Effector memory CD4-positive, alpha-beta T cell (primary cell): ENCODE data around the gene CFL1.

Experiments used
- DNase-seq, 3 donors: peaks; one replicate each; pipeline ENCODE4 v3.0.0-alpha.2; 2020
- H3K27ac ChIP-seq: 2 replicates; pipeline ENCODE4 v1.7.0; 2013; ENCODE audit warnings: mild to moderate bottlenecking, low read length, moderate library complexity; ENCODE audit not compliant: insufficient read depth, poor library complexity, severe bottlenecking
- H3K27me3 ChIP-seq: replicated peaks from 2 replicates; pipeline ENCODE4 v1.7.0; 2013; ENCODE audit warnings: mild to moderate bottlenecking, low read length; ENCODE audit not compliant: insufficient read depth, control insufficient read depth, poor library complexity, severe bottlenecking
- H3K36me3 ChIP-seq: 2 replicates; pipeline ENCODE4 v1.7.0; 2013; ENCODE audit warnings: mild to moderate bottlenecking, low read length, moderate library complexity; ENCODE audit not compliant: control insufficient read depth, insufficient read depth
- H3K4me1 ChIP-seq: 2 replicates; pipeline ENCODE4 v1.7.0; 2013; ENCODE audit warnings: low read length, mild to moderate bottlenecking; ENCODE audit not compliant: control insufficient read depth, insufficient read depth, poor library complexity, severe bottlenecking
- H3K4me3 ChIP-seq: 2 replicates; pipeline ENCODE4 v1.7.0; 2013; ENCODE audit warnings: low read length, low read depth, mild to moderate bottlenecking; ENCODE audit not compliant: insufficient read depth, poor library complexity, severe bottlenecking
- H3K9me3 ChIP-seq: 2 replicates; pipeline ENCODE4 v1.7.0; 2013; ENCODE audit warnings: mild to moderate bottlenecking, low read length, moderate library complexity; ENCODE audit not compliant: control insufficient read depth
- total RNA-seq, 3 donors: gene quantifications; one replicate each; lab custom pipeline; 2026; lab: John Stamatoyannopoulos, UW

Gene CFL1
- 385 to 473 (median 464) reads per million in 3 donors for total RNA-seq

- peak within 1 kb of the TSS; percentile 86 for H3K27ac ChIP-seq
- peaks cover 46% of the 10 kb centered on the region for H3K4me1 ChIP-seq
- peaks cover 42% of the 10 kb centered on the region for H3K36me3 ChIP-seq
These were observed at the start of gene CFL1 for GRCh38 chr11:65857853-65858680. TSS of gene CFL1 (minus strand) at chr11:65858180. CDS start at chr11:65858099, 81 bp downstream.

DNA sequence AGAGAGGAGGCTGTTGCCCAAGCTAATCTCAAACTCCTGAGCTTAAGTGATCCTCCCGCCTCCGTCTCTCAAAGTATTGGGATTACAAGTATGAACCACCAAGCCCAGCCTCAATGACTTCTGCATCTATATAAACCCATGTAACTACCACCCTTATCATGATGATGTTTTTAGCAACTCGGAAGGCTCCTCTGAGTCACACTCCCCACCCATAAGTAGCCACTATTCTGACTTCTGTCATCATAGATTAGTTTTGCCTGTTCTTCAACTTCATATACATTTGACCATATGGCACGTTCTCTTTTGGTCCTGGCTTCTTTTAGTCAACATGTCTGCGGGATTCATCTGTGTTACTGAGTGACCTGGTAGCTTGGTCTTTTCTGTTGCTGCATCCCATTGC is 48.6 kb upstream of the CFL1 start:
- Histone ChIP-seq H3K27ac (no peak overlapping the region), H3K9me3 (no peaks in the 10 kb centered on the region)

More at GRCh38 chr11:65857853-65858680, at the start of gene CFL1:
- DNase-seq: peak; percentile 94 to 97 (median 95)
- Histone ChIP-seq H3K9me3 (no peaks in the 10 kb centered on the region), H3K4me3 (peak within 1 kb of the TSS; percentile 96), H3K27me3 (no peaks in the 10 kb centered on the region)

DNA sequence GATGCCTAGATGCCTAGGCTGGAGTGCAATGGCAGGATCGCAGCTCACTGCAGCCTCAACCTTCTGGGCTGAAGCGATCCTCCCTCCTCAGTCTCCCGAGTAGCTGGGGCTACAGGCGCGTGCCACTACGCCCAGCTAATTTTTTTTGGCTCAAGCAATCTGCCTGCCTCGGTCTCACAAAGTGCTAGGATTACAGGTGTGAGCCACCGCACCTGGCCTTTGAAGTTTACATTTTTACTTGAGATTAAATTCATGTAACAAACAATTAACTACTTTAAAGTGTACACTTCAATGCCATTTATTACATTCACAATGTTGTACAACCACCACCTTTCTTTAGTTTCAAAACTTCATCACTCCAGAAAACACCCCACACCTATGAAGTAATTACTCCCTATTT is 45.7 kb upstream of the CFL1 start:
- H3K36me3 ChIP-seq: no peaks in the 10 kb centered on the region
- H3K27ac ChIP-seq: no peak overlapping the region
- no peak for DNase-seq
- H3K4me3 ChIP-seq: no peak overlapping the region
- no peaks in the 10 kb centered on the region for H3K9me3 ChIP-seq
- peaks cover 11% of the 10 kb centered on the region for H3K27me3 ChIP-seq
- peaks cover 18% of the 10 kb centered on the region for H3K4me1 ChIP-seq

More for the DNA sequence above, 48.6 kb upstream of the CFL1 start:
- no peak for DNase-seq
- H3K4me1 ChIP-seq: no peaks in the 10 kb centered on the region
- H3K4me3 ChIP-seq: no peak overlapping the region
- no peaks in the 10 kb centered on the region for H3K27me3 ChIP-seq
- H3K36me3 ChIP-seq: no peaks in the 10 kb centered on the region

DNA sequence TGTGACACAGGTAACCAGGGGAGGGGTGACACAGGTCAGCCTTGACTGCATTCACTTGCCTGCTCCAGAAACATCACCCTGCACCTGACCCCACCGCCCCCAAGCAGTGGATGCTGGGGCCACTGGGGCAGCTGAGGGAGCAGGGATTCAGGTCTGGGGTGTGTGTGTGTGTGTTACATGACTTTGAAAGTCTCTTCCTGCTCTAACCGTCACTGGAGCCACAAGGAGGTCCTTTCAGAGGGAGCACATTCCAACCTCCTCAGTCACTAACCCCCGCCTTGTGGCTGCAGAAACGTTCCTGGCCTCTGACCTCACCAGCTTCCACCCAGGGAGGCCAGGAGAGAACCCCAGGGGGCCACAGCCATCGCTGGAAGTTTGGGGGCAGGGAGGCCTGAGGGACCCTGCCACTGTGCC is 45.1 kb upstream of the CFL1 start:
- Histone ChIP-seq H3K36me3 (no peaks in the 10 kb centered on the region), H3K27me3 (peaks cover 11% of the 10 kb centered on the region), H3K4me1 (peaks cover 19% of the 10 kb centered on the region), H3K9me3 (no peaks in the 10 kb centered on the region), H3K27ac (no peak overlapping the region), H3K4me3 (no peak overlapping the region)
- DNase-seq: no peak

DNA sequence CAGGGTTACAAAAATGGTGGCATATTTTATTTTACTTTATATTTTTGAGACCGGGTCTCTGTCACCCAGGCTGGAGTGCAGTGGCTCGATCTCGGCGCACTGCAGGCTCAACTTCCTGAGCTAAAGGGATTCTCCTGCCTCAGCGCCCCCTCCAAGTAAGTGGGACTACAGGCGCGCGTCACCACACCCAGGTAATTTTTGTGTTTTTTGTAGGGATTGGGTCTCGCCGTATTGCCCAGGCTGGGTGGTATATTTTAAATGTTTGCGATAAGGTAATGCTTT is 42.9 kb upstream of the CFL1 start:
- H3K27ac ChIP-seq: no peak overlapping the region
- H3K9me3 ChIP-seq: no peaks in the 10 kb centered on the region
- no peak for DNase-seq
- peaks cover 11% of the 10 kb centered on the region for H3K27me3 ChIP-seq
- H3K4me3 ChIP-seq: no peak overlapping the region
- peaks cover 19% of the 10 kb centered on the region for H3K4me1 ChIP-seq
- no peaks in the 10 kb centered on the region for H3K36me3 ChIP-seq

GRCh38 chr11:65900125-65900898 is 42.3 kb upstream of the CFL1 start, which contains the start of gene FOSL1:
TSS of gene FOSL1 (minus strand) at chr11:65900388. CDS start at chr11:65900339, 49 bp downstream.
- peaks cover 11% of the 10 kb centered on the region for H3K27me3 ChIP-seq
- peak within 1 kb of the TSS; percentile 54 for H3K4me3 ChIP-seq
- no peaks in the 10 kb centered on the region for H3K36me3 ChIP-seq
- DNase-seq: peak; percentile 94 to 96 (median 94)
- H3K9me3 ChIP-seq: no peaks in the 10 kb centered on the region
- peak within 1 kb of the TSS; percentile 26 for H3K27ac ChIP-seq
- peaks cover 19% of the 10 kb centered on the region for H3K4me1 ChIP-seq

- peak overlapping the region; percentile 26 for H3K27ac ChIP-seq
- peaks cover 19% of the 10 kb centered on the region for H3K4me1 ChIP-seq
- peak; percentile 44 to 46 (median 45) for DNase-seq
- no peaks in the 10 kb centered on the region for H3K36me3 ChIP-seq
- peaks cover 11% of the 10 kb centered on the region for H3K27me3 ChIP-seq
- no peaks in the 10 kb centered on the region for H3K9me3 ChIP-seq
- peak overlapping the region; percentile 54 for H3K4me3 ChIP-seq
These were observed 41.6 kb upstream of the CFL1 start for GRCh38 chr11:65899356-65900124.

- Histone ChIP-seq H3K9me3 (no peaks in the 10 kb centered on the region), H3K4me3 (peak overlapping the region; percentile 54), H3K27ac (no peak overlapping the region), H3K27me3 (peaks cover 11% of the 10 kb centered on the region), H3K36me3 (no peaks in the 10 kb centered on the region), H3K4me1 (peaks cover 26% of the 10 kb centered on the region)
- no peak for DNase-seq
These were observed 40.8 kb upstream of the CFL1 start for GRCh38 chr11:65898656-65899355.

DNA sequence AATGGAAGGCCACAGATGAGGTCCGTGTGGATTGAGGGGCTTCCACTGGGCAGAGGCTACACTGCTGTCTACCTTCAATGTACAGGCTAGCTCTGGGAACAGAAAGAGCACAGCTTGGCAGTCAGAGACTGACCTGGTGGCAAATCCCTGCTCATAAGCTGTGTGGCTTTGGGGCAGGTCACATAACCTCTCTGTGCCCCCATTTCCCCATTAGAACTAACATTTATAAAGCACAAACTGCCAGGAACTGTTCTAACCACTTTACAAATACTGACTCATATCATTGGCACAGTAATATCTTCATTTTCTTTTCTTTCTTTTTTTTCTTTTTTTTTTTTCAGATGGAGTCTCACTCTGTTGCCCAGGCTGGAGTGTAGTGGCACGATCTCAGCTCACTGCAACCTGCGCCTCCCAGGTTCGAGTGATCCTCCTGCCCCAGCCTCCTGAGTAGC is 39.1 kb upstream of the CFL1 start:
- no peak for DNase-seq
- H3K4me3 ChIP-seq: no peak overlapping the region
- H3K36me3 ChIP-seq: no peaks in the 10 kb centered on the region
- peaks cover 11% of the 10 kb centered on the region for H3K27me3 ChIP-seq
- no peak overlapping the region for H3K27ac ChIP-seq
- H3K9me3 ChIP-seq: no peaks in the 10 kb centered on the region
- H3K4me1 ChIP-seq: peaks cover 43% of the 10 kb centered on the region
